WTC11 (cell line): Measurements from ENCODE around the gene THOP1. TPM values are rescaled to one million over a fixed set of nuclear protein-coding genes. Genes with fewer than 3 reads are reported as not detected.

Experiments used
- ATAC-seq: fragments of 200-7000 bp; cut with Tn5 transposase; 2 replicates; pipeline ENCODE4 v1.10.0; 2021; ENCODE audit warnings: mild to moderate bottlenecking, moderate library complexity
- CTCF ChIA-PET: fragments of 300-600 bp; sonication (Branson Sonifier 250); formaldehyde crosslinking; loops from one replicate; lab custom pipeline; 2021; ENCODE audit warnings: antibody characterized with exemption; lab: Charles Lee
- POLR2A ChIA-PET: fragments of 350-600 bp; sonication (Branson Sonifier 250); formaldehyde crosslinking; loops from one replicate; lab custom pipeline; 2021; ENCODE audit warnings: antibody characterized with exemption; lab: Charles Lee
- DNase-seq: peaks from one replicate; pipeline ENCODE4 v3.0.0; 2021; ENCODE audit warnings: low spot score
- H3K27ac Mint-ChIP-seq: 2 replicates; pipeline ENCODE4 v1.8.0; 2021; ENCODE audit warnings: mixed read lengths
- H3K27me3 Mint-ChIP-seq: 2 replicates; pipeline ENCODE4 v1.8.0; 2021; ENCODE audit warnings: low read depth, mild to moderate bottlenecking, moderate library complexity, mixed read lengths
- H3K36me3 Mint-ChIP-seq: 2 replicates; pipeline ENCODE4 v1.8.0; 2021; ENCODE audit warnings: mixed read lengths
- H3K4me1 Mint-ChIP-seq: 2 replicates; pipeline ENCODE4 v1.8.0; 2022; ENCODE audit warnings: mixed read lengths
- H3K4me3 Mint-ChIP-seq: 2 replicates; pipeline ENCODE4 v1.8.0; 2021; ENCODE audit warnings: mild to moderate bottlenecking, moderate library complexity, mixed read lengths
- H3K9me3 Mint-ChIP-seq: 2 replicates; pipeline ENCODE4 v1.8.0; 2021; ENCODE audit warnings: mixed read lengths
- EMX1 ChIP-seq: fragments of 250-450 bp; sonication (Bioruptor Pico); IDR thresholded peaks from 2 replicates; pipeline ENCODE4 v1.8.0; 2021; ENCODE audit warnings: mild to moderate bottlenecking
- ETV6 ChIP-seq: sonication (generic); formaldehyde crosslinking; IDR thresholded peaks from 2 replicates; pipeline ENCODE4 v1.8.1; 2022; ENCODE audit warnings: mild to moderate bottlenecking, missing genetic modification reagents
- GTF2I ChIP-seq: fragments of 250-450 bp; sonication (Bioruptor Pico); conservative IDR thresholded peaks from 2 replicates; pipeline ENCODE4 v1.4.0; 2021; ENCODE audit warnings: mild to moderate bottlenecking
- IRF2 ChIP-seq: sonication (generic); formaldehyde crosslinking; IDR thresholded peaks from 2 replicates; pipeline ENCODE4 v1.8.0; 2022; ENCODE audit warnings: low read depth, missing genetic modification reagents, borderline replicate concordance
- JAZF1 ChIP-seq: fragments of 250-450 bp; sonication (Bioruptor Pico); IDR thresholded peaks from 2 replicates; pipeline ENCODE4 v1.9.0; 2021; ENCODE audit warnings: moderate library complexity, mild to moderate bottlenecking, inconsistent platforms
- KAT7 ChIP-seq: sonication (generic); formaldehyde crosslinking; IDR thresholded peaks from 2 replicates; pipeline ENCODE4 v1.8.1; 2023; ENCODE audit warnings: missing genetic modification reagents, mild to moderate bottlenecking, borderline replicate concordance
- NFYB ChIP-seq: sonication (generic); formaldehyde crosslinking; conservative IDR thresholded peaks from 2 replicates; pipeline ENCODE4 v1.8.0; 2022; ENCODE audit warnings: low read depth, missing genetic modification reagents
- OVOL2 ChIP-seq: fragments of 250-450 bp; sonication (Bioruptor Pico); IDR thresholded peaks from 2 replicates; pipeline ENCODE4 v1.9.0; 2021; ENCODE audit warnings: mild to moderate bottlenecking, borderline replicate concordance
- ZNF416 ChIP-seq: fragments of 250-450 bp; sonication (Bioruptor Pico); IDR thresholded peaks from 2 replicates; pipeline ENCODE4 v1.9.0; 2021; ENCODE audit warnings: mild to moderate bottlenecking, inconsistent platforms
- total RNA-seq: library from RNA; stranded (reverse); gene quantifications from 3 replicates; pipeline ENCODE4 v1.2.3, GENCODE V29; 2021
- TF ChIP-seq, protein P1 (sequence below): sonication (generic); formaldehyde crosslinking; IDR thresholded peaks from 2 replicates; pipeline ENCODE4 v1.8.1; 2023; ENCODE audit warnings: mild to moderate bottlenecking, missing genetic modification reagents
- TF ChIP-seq, protein P2 (sequence below): fragments of 250-450 bp; sonication (Bioruptor Pico); IDR thresholded peaks from 2 replicates; pipeline ENCODE4 v1.9.0; 2021; ENCODE audit warnings: mild to moderate bottlenecking
- TF ChIP-seq, protein P3 (sequence below): sonication (generic); formaldehyde crosslinking; IDR thresholded peaks from 2 replicates; pipeline ENCODE4 v1.8.1; 2023; ENCODE audit warnings: mild to moderate bottlenecking, missing genetic modification reagents, borderline replicate concordance
- TF ChIP-seq, protein P4 (sequence below): sonication (generic); formaldehyde crosslinking; IDR thresholded peaks from 2 replicates; pipeline ENCODE4 v1.8.1; 2022; ENCODE audit warnings: low read depth, mild to moderate bottlenecking, moderate library complexity, missing genetic modification reagents, borderline replicate concordance
- TF ChIP-seq, protein P5 (sequence below): sonication (generic); formaldehyde crosslinking; IDR thresholded peaks from 2 replicates; pipeline ENCODE4 v1.8.0; 2023; ENCODE audit warnings: mild to moderate bottlenecking, missing genetic modification reagents
- TF ChIP-seq, protein P6 (sequence below): sonication (generic); formaldehyde crosslinking; IDR thresholded peaks from 2 replicates; pipeline ENCODE4 v1.8.1; 2023; ENCODE audit warnings: mild to moderate bottlenecking, missing genetic modification reagents, moderate library complexity
- TF ChIP-seq, protein P7 (sequence below): sonication (generic); formaldehyde crosslinking; IDR thresholded peaks from 2 replicates; pipeline ENCODE4 v1.8.1; 2023; ENCODE audit warnings: mild to moderate bottlenecking, missing genetic modification reagents

Gene THOP1
- total RNA-seq, 1 experiment from 2014 or later = 181 TPM

DNA sequence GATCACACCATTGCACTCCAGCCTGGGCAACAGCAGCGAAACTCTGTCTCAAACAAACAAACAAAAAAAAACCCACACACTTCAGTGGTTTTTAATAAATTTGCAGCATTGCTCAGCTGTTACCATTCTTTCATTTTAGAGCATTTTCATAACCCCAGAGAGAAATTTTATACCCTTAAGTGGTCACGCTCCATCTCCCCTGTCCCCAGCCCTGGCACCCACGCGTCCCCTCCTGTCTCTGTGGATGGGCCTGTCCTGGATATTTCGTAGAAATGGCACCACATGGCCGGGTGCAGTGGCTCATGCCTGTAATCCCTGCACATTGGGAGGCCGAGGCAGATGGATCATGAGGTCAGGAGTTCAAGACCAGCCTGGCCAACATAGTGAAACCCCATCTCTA, 7.8 kb downstream of the THOP1 start (continued):
- TF ChIP-seq, protein P1, sequence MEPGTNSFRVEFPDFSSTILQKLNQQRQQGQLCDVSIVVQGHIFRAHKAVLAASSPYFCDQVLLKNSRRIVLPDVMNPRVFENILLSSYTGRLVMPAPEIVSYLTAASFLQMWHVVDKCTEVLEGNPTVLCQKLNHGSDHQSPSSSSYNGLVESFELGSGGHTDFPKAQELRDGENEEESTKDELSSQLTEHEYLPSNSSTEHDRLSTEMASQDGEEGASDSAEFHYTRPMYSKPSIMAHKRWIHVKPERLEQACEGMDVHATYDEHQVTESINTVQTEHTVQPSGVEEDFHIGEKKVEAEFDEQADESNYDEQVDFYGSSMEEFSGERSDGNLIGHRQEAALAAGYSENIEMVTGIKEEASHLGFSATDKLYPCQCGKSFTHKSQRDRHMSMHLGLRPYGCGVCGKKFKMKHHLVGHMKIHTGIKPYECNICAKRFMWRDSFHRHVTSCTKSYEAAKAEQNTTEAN (CRISPR knock-in tag) = no peak

DNA sequence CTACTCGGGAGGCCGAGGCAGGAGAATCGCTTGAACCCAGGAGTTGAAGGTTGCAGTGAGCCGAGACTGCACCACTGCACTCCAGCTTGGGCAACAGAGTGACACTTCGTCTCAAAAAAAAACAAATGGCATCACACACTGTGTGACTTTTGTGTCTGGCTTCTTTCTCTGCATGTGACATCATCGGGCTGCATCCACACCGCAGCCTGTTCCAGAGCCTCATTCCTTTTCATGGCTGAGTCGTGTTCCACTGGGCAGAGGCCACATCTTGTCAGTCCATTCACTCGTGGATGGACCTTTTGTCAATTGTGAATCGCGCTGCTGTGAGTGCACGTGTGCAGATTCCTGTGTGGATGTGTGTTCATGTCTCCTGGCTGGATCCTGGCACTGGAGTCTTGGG, 8.3 kb downstream of the THOP1 start:
- Mint-ChIP-seq H3K27ac (no peak overlapping the region), H3K36me3 (peaks cover 41% of the 10 kb centered on the region), H3K4me3 (no peak overlapping the region), H3K27me3 (no peaks in the 10 kb centered on the region), H3K4me1 (no peaks in the 10 kb centered on the region), H3K9me3 (no peaks in the 10 kb centered on the region)
- TF ChIP-seq, protein P2, sequence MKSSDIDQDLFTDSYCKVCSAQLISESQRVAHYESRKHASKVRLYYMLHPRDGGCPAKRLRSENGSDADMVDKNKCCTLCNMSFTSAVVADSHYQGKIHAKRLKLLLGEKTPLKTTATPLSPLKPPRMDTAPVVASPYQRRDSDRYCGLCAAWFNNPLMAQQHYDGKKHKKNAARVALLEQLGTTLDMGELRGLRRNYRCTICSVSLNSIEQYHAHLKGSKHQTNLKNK (CRISPR knock-in tag) = no peak
- TF ChIP-seq ZNF416 = no peak
- TF ChIP-seq, protein P3, sequence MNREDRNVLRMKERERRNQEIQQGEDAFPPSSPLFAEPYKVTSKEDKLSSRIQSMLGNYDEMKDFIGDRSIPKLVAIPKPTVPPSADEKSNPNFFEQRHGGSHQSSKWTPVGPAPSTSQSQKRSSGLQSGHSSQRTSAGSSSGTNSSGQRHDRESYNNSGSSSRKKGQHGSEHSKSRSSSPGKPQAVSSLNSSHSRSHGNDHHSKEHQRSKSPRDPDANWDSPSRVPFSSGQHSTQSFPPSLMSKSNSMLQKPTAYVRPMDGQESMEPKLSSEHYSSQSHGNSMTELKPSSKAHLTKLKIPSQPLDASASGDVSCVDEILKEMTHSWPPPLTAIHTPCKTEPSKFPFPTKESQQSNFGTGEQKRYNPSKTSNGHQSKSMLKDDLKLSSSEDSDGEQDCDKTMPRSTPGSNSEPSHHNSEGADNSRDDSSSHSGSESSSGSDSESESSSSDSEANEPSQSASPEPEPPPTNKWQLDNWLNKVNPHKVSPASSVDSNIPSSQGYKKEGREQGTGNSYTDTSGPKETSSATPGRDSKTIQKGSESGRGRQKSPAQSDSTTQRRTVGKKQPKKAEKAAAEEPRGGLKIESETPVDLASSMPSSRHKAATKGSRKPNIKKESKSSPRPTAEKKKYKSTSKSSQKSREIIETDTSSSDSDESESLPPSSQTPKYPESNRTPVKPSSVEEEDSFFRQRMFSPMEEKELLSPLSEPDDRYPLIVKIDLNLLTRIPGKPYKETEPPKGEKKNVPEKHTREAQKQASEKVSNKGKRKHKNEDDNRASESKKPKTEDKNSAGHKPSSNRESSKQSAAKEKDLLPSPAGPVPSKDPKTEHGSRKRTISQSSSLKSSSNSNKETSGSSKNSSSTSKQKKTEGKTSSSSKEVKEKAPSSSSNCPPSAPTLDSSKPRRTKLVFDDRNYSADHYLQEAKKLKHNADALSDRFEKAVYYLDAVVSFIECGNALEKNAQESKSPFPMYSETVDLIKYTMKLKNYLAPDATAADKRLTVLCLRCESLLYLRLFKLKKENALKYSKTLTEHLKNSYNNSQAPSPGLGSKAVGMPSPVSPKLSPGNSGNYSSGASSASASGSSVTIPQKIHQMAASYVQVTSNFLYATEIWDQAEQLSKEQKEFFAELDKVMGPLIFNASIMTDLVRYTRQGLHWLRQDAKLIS (CRISPR knock-in tag) = no peak
- TF ChIP-seq IRF2 (CRISPR knock-in tag) = no peak
- TF ChIP-seq GTF2I (CRISPR knock-in tag) = no peak
- TF ChIP-seq, protein P4, sequence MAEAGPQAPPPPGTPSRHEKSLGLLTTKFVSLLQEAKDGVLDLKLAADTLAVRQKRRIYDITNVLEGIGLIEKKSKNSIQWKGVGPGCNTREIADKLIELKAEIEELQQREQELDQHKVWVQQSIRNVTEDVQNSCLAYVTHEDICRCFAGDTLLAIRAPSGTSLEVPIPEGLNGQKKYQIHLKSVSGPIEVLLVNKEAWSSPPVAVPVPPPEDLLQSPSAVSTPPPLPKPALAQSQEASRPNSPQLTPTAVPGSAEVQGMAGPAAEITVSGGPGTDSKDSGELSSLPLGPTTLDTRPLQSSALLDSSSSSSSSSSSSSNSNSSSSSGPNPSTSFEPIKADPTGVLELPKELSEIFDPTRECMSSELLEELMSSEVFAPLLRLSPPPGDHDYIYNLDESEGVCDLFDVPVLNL (CRISPR knock-in tag) = no peak
- no peak for TF ChIP-seq NFYB (CRISPR knock-in tag)
- TF ChIP-seq ETV6 (CRISPR knock-in tag) = no peak
- TF ChIP-seq, protein P5, sequence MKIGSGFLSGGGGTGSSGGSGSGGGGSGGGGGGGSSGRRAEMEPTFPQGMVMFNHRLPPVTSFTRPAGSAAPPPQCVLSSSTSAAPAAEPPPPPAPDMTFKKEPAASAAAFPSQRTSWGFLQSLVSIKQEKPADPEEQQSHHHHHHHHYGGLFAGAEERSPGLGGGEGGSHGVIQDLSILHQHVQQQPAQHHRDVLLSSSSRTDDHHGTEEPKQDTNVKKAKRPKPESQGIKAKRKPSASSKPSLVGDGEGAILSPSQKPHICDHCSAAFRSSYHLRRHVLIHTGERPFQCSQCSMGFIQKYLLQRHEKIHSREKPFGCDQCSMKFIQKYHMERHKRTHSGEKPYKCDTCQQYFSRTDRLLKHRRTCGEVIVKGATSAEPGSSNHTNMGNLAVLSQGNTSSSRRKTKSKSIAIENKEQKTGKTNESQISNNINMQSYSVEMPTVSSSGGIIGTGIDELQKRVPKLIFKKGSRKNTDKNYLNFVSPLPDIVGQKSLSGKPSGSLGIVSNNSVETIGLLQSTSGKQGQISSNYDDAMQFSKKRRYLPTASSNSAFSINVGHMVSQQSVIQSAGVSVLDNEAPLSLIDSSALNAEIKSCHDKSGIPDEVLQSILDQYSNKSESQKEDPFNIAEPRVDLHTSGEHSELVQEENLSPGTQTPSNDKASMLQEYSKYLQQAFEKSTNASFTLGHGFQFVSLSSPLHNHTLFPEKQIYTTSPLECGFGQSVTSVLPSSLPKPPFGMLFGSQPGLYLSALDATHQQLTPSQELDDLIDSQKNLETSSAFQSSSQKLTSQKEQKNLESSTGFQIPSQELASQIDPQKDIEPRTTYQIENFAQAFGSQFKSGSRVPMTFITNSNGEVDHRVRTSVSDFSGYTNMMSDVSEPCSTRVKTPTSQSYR = no peak
- TF ChIP-seq KAT7 = no peak
- TF ChIP-seq, protein P6, sequence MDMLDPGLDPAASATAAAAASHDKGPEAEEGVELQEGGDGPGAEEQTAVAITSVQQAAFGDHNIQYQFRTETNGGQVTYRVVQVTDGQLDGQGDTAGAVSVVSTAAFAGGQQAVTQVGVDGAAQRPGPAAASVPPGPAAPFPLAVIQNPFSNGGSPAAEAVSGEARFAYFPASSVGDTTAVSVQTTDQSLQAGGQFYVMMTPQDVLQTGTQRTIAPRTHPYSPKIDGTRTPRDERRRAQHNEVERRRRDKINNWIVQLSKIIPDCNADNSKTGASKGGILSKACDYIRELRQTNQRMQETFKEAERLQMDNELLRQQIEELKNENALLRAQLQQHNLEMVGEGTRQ (CRISPR knock-in tag) = no peak
- no peak for TF ChIP-seq JAZF1 (CRISPR knock-in tag)
- TF ChIP-seq, protein P7, sequence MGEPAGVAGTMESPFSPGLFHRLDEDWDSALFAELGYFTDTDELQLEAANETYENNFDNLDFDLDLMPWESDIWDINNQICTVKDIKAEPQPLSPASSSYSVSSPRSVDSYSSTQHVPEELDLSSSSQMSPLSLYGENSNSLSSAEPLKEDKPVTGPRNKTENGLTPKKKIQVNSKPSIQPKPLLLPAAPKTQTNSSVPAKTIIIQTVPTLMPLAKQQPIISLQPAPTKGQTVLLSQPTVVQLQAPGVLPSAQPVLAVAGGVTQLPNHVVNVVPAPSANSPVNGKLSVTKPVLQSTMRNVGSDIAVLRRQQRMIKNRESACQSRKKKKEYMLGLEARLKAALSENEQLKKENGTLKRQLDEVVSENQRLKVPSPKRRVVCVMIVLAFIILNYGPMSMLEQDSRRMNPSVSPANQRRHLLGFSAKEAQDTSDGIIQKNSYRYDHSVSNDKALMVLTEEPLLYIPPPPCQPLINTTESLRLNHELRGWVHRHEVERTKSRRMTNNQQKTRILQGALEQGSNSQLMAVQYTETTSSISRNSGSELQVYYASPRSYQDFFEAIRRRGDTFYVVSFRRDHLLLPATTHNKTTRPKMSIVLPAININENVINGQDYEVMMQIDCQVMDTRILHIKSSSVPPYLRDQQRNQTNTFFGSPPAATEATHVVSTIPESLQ (CRISPR knock-in tag) = no peak
- no peak for TF ChIP-seq EMX1 (CRISPR knock-in tag)
- TF ChIP-seq OVOL2 = no peak
- TF ChIP-seq, protein P1 (CRISPR knock-in tag) = no peak
- DNase-seq = no peak
- ATAC-seq = no peak
- CTCF ChIA-PET = no interaction called here
- POLR2A ChIA-PET = no interaction called here
